ENCODE data around the gene TRMT61A.

The TRMT61A gene

DNA sequence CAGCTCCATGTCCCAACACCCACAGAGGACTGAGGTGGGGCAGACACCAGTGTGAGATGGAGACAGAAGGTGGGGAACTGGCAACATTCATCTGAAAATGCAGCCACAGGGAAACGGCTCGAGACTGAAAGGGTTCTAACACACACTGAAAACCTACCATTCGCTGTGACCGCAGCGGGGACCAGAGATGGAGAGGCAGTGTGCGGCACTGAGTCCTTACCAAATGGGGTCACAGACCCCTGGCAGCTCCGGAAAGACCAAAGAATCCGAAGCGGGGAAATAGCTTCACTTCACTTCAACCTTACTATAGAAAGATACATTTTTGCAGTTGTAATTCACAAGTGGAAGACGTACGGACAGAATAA, 23.8 kb downstream of the TRMT61A start:
- peaks cover 9% of the 10 kb centered on the region for H3K36me3 Mint-ChIP-seq
- H3K9me3 Mint-ChIP-seq, result no peaks in the 10 kb centered on the region
- ATAC-seq, result no peak
- H3K4me3 Mint-ChIP-seq, result no peak overlapping the region
- H3K4me1 Mint-ChIP-seq, result peaks cover 25% of the 10 kb centered on the region
- no peak overlapping the region for H3K27ac Mint-ChIP-seq
- no peaks in the 10 kb centered on the region for H3K27me3 Mint-ChIP-seq

DNA sequence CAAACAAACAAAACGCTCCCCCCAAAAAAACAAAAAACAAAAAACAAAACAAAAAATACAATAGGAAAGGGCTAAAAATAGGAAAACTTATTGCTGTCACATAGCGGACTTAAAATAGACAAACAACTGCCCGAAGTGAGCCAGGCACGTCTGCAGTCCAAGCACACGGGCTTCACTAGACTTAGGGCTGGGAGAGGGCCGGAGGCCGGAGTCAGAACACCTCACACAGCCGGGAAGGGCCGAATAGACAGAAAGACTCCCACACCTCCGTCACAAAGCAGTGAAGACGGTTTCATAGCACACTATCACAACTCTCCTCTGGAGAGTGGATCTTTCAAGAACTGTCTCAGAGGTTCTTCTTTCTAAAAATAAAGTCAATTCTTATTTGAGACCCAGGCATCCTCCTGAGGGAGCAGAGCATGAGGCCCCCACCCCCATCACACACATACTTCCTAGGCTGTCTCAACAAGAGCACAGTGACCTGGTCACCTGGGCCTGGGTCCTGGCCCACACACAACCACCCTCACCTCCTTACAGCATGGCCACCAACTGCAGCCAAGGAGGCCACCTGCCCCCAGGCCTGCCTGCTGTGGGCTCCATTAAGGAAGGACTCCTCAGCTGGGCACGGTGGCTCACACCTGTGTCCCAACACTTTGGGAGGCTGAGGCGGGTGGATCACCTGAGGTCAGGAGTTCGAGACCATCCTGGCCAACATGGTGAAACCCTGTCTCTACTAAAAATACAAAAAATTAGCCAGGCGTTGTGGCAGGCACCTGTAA, 26.8 kb downstream of the TRMT61A start:
- Mint-ChIP-seq H3K4me3 (no peak overlapping the region), H3K9me3 (no peaks in the 10 kb centered on the region), H3K27ac (no peak overlapping the region), H3K4me1 (peaks cover 36% of the 10 kb centered on the region), H3K36me3 (peaks cover 16% of the 10 kb centered on the region), H3K27me3 (no peaks in the 10 kb centered on the region)
- ATAC-seq, result no peak

DNA sequence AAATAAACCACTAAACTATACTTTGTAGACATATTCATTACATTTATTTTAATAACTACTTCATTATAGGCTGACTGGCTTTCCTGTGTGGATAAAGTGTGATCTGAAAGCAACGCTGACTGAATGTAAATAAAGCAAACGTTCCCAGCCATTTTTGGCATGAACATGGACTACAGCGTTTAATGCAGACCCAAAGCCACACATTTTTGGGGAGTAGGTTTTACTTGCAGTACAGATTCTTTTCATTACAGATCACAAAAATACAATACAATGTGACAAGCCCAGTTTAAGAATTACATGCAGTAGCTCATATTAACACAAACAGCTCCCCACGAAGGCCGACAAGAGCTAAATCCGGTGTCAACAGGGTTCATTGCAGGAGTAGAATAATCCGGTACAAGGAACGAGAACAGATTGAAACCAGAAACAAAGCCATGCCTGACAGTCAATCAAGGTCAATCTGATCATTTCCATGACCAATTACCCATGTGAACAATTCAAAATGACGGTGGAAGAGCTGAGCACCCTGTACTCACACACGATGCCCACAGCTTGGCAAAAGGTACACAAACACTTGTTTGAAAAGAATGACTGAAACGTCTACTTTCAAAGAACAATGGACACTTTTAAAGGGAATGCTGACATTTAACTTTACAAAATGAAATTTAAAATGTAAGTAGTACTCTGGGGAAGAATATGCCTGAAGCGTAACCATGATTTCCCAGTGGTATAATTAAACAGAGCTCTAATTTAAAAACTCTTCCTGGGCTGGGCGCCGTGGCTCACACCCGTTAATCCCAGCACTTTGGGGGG, 28.2 kb downstream of the TRMT61A start:
- no peaks in the 10 kb centered on the region for H3K27me3 Mint-ChIP-seq

DNA sequence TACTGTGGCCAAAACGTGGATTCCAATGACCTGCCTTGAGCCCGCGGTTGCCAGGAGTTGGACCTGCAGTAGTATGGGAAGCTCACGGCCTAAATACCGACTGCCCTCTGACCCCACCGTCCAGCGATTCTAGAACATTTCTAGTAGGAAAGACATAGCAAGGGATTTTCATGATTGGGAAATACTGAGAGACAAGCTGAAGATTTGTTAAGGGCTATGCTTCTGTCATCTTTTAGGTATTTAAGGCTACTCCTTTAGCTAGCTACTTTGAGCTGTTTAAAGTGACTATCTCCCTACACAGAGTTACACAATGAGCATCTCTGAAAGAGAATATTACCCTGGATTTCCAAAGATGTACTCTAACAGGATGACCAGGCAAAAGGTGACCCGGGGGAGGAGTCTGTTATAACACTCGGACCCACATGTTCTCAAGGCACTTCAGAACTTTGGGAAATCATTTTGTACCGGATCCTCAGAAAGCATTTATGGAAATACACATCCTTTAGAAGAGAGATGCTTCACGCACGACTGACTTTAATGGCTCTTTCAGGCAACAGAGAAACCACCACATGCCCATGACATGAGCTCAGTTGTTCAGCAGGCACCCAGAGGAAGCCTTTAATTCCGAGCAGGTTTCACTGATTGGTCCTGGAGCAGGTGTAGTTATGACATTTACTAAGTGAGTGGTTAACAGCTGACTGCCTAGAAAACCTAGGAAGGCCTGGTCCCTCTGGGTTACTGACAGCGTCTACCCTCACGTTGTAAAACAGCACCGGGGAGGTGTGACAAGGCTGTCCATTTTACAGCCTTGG, 29.3 kb downstream of the TRMT61A start:
- Mint-ChIP-seq H3K27me3 (no peaks in the 10 kb centered on the region), H3K9me3 (no peaks in the 10 kb centered on the region), H3K4me1 (peaks cover 46% of the 10 kb centered on the region), H3K4me3 (no peak overlapping the region), H3K36me3 (peaks cover 7% of the 10 kb centered on the region), H3K27ac (no peak overlapping the region)
- ATAC-seq, result no peak

More for the DNA sequence above, 28.2 kb downstream of the TRMT61A start:
- Mint-ChIP-seq H3K4me1 (peaks cover 43% of the 10 kb centered on the region), H3K27ac (no peak overlapping the region), H3K9me3 (no peaks in the 10 kb centered on the region), H3K36me3 (peaks cover 16% of the 10 kb centered on the region), H3K4me3 (no peak overlapping the region)
- no peak for ATAC-seq

DNA sequence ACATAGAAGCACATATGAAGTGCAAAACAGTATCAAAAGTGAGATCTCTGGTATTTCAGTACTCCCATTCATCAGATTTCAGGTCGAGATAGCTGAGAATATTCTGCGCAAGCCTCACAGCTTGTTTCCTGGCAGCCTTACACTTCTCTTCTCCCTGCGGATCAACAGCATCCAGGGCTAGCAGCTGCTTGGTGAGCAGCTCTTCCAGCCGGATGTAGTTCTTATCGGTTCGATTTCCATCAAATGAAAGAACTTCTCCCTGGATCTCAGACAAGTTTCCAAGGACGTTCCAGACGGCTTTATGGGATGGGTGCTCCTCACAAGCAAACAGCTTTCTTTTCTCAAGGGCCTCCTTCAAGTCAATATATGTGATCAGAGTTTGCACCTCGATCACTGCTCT, 30.8 kb downstream of the TRMT61A start:
- no peak for ATAC-seq
- no peak overlapping the region for H3K4me3 Mint-ChIP-seq
- H3K4me1 Mint-ChIP-seq, result peaks cover 55% of the 10 kb centered on the region
- peaks cover 7% of the 10 kb centered on the region for H3K36me3 Mint-ChIP-seq
- H3K27ac Mint-ChIP-seq, result no peak overlapping the region
- H3K27me3 Mint-ChIP-seq, result no peaks in the 10 kb centered on the region
- no peaks in the 10 kb centered on the region for H3K9me3 Mint-ChIP-seq

DNA sequence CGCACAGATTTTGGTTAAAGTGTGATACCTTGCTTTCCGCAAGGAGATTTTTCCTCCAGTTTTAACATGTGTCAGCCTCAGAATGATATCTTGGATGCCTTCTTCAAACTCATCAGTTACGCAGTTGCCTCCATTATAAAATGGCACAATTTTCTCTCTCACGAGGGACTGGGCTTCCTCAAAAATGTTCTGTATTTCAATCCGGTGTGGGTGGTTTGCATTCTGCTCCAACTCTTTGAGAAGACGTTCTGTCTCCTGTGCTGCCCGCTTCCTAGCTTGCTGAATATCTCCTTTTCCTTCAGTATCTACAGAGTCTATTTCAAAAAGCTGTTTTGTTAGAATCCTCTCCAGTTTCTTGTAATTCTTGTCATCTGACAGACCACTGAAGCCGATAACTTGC, 31.7 kb downstream of the TRMT61A start:
- H3K9me3 Mint-ChIP-seq, result no peaks in the 10 kb centered on the region
- H3K36me3 Mint-ChIP-seq, result peaks cover 7% of the 10 kb centered on the region
- H3K27ac Mint-ChIP-seq, result no peak overlapping the region
- ATAC-seq, result no peak
- peaks cover 54% of the 10 kb centered on the region for H3K4me1 Mint-ChIP-seq
- H3K27me3 Mint-ChIP-seq, result no peaks in the 10 kb centered on the region
- H3K4me3 Mint-ChIP-seq, result peak overlapping the region; percentile 91

DNA sequence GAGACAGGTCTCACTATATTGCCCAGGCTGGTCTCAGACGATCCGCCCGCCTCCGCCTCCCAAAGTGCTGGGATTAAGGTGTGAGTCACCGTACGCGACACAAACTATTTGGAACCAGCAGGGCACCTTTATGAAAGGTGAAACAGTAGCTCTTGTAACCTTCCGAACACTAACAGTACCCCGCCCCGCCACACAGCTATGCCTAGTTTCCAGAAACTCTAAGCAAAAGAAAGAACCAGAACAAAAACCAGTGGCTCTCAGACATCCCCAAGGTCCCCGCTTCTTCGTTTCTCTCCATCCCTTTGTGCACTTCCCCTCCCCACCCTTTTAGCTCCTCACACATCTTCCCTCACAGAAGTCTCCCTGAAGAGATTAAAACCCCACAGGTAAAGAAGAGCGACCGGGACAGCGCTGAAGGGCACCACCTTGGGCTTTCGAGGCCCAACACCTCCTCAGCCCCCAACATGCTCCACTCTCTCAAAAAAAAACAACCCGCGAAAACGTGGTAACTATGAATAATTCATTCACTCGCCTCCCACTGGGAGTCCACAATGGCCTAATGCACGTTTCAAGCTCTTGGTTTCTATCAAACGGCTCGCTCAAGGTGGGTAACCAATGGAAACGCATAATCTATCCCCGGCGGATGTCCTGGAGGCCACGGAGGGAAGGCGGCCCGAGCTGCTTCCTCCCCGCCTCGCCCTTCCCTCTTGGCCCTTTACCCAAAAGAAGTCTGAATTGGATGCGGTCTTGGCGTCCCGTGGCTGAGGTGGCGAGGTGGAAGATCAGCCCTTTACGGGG, 32.6 kb downstream of the TRMT61A start:
- peak; percentile 43 for ATAC-seq
- Mint-ChIP-seq H3K36me3 (peaks cover 7% of the 10 kb centered on the region), H3K27me3 (no peaks in the 10 kb centered on the region), H3K4me3 (peak overlapping the region; percentile 91), H3K27ac (peak overlapping the region; percentile 94), H3K4me1 (peaks cover 57% of the 10 kb centered on the region), H3K9me3 (no peaks in the 10 kb centered on the region)

DNA sequence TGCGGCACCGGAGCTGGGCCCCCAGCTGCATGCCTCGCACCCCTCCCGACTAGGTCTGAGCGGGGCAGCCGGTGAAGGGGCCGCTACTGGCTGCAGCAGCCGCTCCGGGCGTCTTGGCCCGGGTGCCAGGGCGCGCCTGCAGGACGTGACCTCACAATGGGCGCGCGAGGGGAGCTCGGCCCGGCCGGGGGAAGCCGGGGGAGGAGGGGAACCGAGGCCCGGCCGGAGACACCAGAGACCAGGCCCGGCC, 33.1 kb downstream of the TRMT61A start:
- Mint-ChIP-seq H3K36me3 (peaks cover 7% of the 10 kb centered on the region), H3K27me3 (no peaks in the 10 kb centered on the region), H3K9me3 (no peaks in the 10 kb centered on the region), H3K4me1 (peaks cover 57% of the 10 kb centered on the region), H3K4me3 (peak overlapping the region; percentile 91), H3K27ac (peak overlapping the region; percentile 94)
- ATAC-seq, result no peak

DNA sequence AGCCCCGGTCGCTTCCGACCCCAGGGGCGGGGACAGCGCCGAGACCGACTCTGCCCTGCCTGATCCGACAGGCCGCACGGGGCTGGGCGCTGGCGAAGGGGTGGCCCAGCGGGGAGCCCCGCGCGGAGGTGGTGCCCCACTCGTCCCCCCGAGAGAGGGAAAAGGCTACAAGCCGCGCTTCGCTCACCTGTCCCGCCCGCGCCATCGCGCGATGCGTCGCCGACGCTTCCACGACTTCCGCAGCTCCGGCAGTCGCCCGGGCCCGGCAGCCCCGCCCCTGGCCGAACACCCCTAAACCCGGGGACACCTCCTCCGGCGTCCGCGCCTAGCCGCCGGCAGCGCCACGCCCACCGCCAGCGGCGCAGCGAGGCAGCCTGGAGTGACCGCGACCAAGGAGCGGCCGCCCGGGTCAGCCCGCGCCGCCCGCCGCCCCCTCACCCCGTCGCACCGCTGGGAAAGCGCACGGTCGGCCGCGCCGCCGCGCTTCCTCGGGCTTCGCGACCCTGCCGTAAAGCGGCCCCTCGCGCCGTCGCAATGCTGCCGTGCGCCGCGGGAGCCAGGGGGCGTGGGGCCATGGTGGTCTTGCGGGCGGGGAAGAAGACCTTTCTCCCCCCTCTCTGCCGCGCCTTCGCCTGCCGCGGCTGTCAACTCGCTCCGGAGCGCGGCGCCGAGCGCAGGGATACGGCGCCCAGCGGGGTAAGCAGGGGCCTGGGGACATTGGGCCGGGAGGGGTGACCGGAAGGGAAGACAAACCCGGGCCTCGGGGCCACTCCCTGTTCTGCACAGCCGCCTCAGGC, 33.6 kb downstream of the TRMT61A start, which contains the start of the genes BAG5 and COA8:
TSS of gene BAG5 (minus strand) at position 229 of the 797 bp plus-strand sequence. CDS start 1,493 bp downstream, outside the sequence.
TSS of gene COA8 (plus strand) at position 532 of the 797 bp plus-strand sequence. CDS start at position 574, 42 bp downstream.
- Mint-ChIP-seq H3K9me3 (no peaks in the 10 kb centered on the region), H3K27me3 (no peaks in the 10 kb centered on the region), H3K4me3 (peak within 1 kb of the TSS; percentile 91), H3K27ac (peak within 1 kb of the TSS; percentile 94), H3K4me1 (peaks cover 57% of the 10 kb centered on the region), H3K36me3 (peaks cover 7% of the 10 kb centered on the region)
- ATAC-seq, result peak; percentile 92

DNA sequence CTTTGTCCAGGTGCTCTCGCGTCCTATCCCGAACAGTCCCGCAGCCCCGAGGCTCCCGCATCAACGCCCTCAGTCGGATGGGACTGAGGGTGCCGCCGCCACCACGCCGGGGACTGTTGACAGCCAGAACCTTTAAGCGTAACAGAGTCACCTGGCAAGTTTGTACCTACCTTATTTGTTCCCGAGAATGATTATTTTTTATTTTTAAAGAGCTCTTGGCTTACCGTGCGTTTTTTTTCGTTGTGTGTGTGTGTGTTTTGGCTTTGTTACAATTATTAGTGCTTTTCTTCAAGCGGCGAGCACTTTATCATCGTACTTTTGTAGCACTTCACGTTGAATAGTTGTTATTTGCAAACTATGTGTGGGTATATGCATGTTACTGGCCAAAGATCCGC, 34.2 kb downstream of the TRMT61A start:
- H3K27me3 Mint-ChIP-seq, result no peaks in the 10 kb centered on the region
- H3K27ac Mint-ChIP-seq, result peak overlapping the region; percentile 94
- H3K36me3 Mint-ChIP-seq, result peaks cover 7% of the 10 kb centered on the region
- no peaks in the 10 kb centered on the region for H3K9me3 Mint-ChIP-seq
- no peak for ATAC-seq
- H3K4me1 Mint-ChIP-seq, result peaks cover 62% of the 10 kb centered on the region
- H3K4me3 Mint-ChIP-seq, result peak overlapping the region; percentile 91

DNA sequence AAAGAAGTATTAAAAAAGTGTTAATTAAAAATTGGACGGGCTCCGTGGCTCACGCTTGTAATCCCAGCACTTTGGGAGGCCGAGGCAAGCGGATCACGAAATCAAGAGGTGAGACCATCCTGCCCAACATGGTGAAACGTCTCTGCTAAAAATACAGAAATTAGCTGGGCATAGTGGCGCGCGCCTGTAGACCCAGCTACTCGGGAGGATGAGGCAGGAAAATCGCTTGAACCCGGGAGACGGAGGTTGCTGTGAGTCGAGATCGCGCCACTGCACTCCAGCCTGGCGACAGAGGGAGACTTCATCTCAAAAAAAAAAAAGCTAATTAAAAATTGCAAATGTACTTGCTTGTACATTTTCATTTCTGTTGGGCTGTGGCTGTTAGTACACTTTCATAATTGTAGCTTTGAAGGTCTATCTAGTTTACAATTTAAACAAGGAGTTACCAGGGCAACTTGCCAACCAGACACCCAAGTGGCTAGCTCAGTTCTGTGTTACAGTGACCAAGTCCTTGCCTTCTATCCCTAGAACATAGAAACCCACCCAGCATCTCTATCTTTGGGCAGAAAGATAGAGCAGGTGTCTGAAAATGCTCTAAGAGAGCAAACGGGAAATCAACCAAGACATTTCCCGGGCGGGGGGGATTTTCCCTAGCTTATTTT, 35.0 kb downstream of the TRMT61A start:
- peak overlapping the region; percentile 94 for H3K27ac Mint-ChIP-seq

DNA sequence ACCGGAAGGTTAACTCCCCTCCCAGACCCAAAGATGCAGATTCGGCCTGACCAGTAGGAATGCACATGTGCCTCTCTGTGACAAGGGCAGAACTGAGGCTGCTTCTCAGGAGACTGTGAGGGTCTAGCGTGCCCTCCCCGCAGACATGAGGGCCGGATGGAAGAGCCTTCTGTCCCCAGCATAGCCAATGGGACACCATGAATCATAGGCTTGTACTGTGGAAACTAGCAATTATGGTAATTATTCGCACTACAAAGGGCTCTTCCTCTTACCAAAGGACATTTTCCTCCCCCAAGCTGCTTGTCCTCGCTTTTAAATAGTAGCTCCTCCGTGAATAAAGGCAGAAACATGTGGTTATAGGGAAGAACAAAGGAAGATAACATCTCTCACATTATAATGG, 40.0 kb downstream of the TRMT61A start:
- no peak for ATAC-seq
- peaks cover 7% of the 10 kb centered on the region for H3K36me3 Mint-ChIP-seq
- H3K9me3 Mint-ChIP-seq, result no peaks in the 10 kb centered on the region
- H3K4me1 Mint-ChIP-seq, result peaks cover 32% of the 10 kb centered on the region
- H3K27me3 Mint-ChIP-seq, result no peaks in the 10 kb centered on the region
- H3K27ac Mint-ChIP-seq, result no peak overlapping the region
- no peak overlapping the region for H3K4me3 Mint-ChIP-seq

More for the DNA sequence above, 35.0 kb downstream of the TRMT61A start:
- Mint-ChIP-seq H3K4me1 (peaks cover 59% of the 10 kb centered on the region), H3K9me3 (no peaks in the 10 kb centered on the region), H3K4me3 (peak overlapping the region; percentile 91), H3K27me3 (no peaks in the 10 kb centered on the region), H3K36me3 (peaks cover 7% of the 10 kb centered on the region)
- no peak for ATAC-seq

DNA sequence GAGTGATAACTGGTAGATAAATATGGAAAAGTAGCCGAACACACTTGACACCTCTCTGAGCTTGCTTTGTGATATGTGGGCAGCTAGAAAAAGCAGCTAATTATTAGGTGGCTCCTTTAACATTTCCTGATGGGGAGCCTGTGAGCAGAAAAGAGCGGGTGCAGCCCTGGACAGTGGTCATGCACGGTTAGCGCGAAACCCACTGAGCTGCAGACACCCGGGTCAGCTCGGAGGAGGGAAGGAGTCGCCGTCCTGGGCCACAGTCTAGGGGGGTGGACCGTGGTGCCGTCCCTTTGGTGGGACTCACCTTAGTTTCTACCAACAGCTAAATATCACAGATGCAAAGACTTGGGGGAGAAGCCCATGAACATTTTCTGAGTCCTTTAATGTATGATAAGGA, 40.4 kb downstream of the TRMT61A start:
- Mint-ChIP-seq H3K27ac (no peak overlapping the region), H3K36me3 (peaks cover 11% of the 10 kb centered on the region), H3K4me1 (peaks cover 30% of the 10 kb centered on the region), H3K27me3 (no peaks in the 10 kb centered on the region), H3K9me3 (no peaks in the 10 kb centered on the region), H3K4me3 (no peak overlapping the region)
- ATAC-seq, result no peak

Data from stimulated activated memory B cell treated with anti-CD40 and anti-IgM and Interleukin-4, amounts not matched to agents 10 μg/mL and 1 μg/mL and 100 μg/mL, for 72 hours (primary cell).